Mesenteric fat pad (tissue), 1 donor: Measurements from ENCODE around the gene NCR1. TPM values are rescaled to one million over a fixed set of nuclear protein-coding genes. Genes with fewer than 3 reads are reported as not detected.
"Not testable (repeated sequence)": the region's sequence is repeated elsewhere in the genome, so short reads cannot be mapped to it uniquely, and the experiment has no call there.

Source experiments
- DNase-seq: peaks from one replicate; pipeline ENCODE4 v3.0.0-alpha.2; 2020; ENCODE audit warnings: low spot score
- total RNA-seq: library from RNA; stranded (reverse); fragmentation: NEBNext Ultra II Directional; extraction: Animal tissue kit (Norgen Biotek cat#: 25700); gene quantifications from one replicate; pipeline ENCODE4 v1.2.1, GENCODE V29; 2021
- donor health status: DM: yes; HTN: yes; CAD: no.

The NCR1 gene
- total RNA-seq, 1 donor from 2014 or later = 0.51 TPM

DNA sequence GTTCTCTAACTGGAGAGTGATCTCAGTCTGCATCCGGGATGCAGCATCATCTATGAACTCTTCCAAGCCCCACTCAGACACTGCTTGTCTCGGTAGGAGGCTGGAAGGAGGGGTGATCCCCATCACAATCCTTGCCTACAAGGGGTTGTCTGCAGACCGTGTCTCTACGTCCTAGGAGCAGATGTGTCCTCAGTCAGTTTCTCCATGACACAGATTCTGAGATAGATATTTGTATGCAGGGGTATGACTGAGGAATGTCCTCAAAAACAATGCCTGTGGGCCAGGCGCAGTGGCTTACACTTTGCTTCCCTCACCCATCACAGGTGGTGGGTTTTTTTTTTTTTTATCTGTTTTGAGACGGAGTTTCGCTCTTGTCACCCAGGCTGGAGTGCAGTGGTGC is 871 bp downstream of the NCR1 start:
- no peak for DNase-seq

DNA sequence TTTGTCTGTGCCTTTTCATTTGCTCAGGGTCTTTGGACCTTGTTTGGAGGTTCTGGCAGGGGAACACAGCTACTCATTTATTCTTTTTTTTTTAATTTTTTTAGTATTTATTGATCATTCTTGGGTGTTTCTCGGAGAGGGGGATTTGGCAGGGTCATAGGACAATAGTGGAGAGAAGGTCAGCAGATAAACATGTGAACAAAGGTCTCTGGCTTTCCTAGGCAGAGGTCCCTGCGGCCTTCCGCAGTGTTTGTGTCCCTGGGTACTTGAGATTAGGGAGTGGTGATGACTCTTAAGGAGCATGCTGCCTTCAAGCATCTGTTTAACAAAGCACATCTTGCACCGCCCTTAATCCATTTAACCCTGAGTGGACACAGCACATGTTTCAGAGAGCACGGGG is 2.0 kb downstream of the NCR1 start:
- DNase-seq = not testable (repeated sequence)

DNA sequence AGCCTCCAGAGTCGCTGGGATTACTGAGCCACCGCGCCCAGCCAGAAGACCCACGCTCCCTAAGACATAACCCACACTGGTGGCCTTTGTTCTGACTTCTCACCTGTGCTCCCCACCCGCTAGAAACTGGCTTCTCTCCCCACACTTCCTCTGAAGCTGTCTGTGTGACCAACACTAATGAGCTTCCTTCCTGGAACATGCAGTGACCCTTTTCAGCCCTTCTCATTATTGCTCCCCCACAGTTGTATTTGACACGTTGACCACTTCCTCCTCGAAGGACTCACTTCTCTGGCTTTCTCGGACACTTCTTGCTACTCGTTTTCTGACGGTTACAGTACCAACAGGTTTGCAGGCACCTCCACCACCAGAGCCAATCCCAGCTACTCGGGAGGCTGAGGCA is 10.9 kb downstream of the NCR1 start:
- no peak for DNase-seq

DNA sequence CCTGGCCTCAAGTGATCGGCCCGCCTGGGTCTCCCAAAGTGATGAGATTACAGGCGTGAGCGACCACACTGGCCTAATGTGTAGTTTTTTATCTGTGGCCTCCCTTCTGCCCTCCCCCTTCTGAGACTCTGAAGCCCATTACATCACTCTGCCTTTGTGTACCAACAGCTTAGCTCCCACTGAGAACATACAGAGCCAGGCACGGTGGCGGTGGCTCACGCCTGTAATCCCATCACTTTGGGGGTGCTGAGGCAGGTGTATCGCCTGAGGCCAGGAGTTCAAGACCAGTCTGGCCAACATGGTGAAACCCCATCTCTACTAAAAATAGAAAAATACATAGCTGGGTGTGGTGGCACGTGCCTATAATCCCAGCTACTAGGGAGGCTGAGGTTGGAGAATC is 12.6 kb downstream of the NCR1 start:
- no peak for DNase-seq

DNA sequence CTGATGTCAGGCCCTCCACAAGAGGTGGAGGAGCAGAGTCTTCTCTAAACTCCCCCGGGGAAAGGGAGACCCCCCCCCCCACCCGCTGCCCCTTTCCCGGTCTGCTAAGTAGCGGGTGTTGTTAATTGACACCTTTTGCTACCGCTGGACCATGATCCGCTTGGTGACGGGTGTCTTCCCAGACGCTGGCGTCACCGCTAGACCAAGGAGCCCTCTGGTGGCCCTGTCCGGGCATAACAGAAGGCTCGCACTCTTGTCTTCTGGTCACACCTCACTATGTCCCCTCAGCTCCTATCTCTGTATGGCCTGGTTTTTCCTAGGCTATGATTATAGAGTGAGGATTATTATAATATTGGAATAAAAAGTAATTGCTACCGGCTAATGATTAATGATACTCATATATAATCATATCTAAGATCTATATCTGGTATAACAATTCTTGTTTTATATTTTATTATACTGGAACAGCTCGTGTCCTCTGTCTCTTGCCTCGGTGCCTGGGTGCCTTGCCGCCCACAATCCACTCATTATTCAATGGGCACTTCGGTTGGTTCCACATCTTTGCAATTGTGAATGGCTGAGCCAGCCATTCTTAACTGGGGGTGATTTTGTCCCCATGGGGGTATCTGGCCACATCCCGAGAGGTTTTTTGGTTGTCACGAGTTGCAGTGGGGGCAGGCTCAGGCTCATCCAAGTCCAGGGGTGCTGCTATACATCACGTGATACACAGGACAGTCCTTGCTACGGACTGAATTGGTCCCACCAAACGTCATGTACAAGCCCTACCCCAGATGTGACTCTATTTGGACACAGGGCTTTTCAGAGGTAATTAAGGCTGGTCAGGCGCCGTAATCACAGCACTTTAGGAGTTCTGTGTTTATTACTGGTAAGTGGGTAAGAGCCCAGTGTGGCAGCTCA is 14.0 kb downstream of the NCR1 start:
- DNase-seq = not testable (repeated sequence)

DNA sequence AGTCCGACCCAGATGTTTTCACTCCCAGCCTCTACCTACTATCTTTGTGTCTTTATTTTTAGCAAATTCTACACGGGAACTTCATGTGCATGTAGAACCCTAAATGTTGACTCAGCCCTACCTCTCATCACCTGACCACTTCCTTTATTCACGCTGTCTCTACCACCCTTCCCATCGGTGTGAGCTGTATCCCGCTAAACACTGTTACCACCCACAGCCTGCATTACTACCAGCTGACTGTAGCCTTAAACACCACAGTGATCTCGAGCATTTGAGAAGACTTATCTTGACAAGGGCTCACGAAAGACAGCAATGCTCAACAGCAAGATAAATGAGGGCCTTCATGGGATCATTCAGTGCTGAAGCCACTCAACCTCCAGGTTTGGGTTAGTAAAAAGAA is 15.1 kb downstream of the NCR1 start:
- DNase-seq = no peak

DNA sequence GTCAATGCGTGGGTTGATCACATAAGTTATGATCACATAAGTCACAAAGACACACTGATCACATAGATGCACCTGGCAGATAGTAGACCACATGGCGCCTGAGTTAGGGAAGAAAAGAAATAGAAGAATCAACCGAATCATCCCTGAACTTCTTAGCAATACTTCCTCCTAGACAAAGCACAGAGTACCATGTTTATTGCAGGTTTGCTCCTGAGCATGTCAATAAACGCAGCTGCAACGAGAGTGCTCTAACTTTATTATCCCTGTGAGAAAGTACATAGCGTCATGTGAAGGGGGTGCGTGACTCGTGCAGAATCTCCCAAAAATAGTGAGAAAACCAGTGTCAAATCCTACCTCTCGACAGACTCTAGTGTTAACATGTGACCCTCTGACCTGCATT is 17.3 kb downstream of the NCR1 start:
- no peak for DNase-seq

DNA sequence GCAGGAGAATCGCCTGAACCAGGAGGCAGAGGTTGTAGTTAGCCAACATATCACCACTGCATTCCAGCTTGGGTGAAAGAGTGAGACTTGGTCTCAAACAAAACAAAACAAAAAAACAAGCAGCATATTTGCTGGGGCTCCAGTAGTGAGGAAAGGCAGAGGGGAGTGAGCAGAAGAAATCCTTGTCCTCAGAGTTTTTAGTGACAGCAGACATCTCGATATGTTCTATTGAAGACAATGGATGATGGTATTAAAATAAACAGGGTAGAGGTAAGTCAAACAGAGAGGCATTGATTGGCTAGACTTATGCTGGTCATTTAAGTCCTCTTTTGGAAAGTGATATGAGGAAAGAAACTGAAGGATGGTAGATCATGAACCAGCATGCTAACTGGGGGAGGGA is 22.4 kb downstream of the NCR1 start:
- DNase-seq = no peak

DNA sequence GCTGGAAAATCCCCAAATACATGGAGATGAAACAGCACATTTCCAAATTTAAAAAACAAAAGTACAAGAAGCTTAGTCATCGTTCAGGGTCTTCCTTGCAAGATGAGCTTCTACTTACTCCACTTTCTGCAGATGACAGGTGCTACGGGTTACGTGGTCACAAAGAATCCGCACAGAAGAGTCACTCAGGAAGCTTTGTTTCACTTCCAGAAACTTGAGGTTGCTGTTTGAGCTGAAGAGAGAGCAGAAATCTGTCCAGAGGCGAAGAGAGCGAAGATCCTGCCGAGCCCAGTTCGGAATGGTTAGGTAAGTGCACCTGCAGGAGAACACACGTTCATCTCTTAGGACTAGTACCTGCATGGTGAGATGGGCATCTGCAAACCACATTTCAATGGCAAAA is 32.0 kb downstream of the NCR1 start:
- no peak for DNase-seq

DNA sequence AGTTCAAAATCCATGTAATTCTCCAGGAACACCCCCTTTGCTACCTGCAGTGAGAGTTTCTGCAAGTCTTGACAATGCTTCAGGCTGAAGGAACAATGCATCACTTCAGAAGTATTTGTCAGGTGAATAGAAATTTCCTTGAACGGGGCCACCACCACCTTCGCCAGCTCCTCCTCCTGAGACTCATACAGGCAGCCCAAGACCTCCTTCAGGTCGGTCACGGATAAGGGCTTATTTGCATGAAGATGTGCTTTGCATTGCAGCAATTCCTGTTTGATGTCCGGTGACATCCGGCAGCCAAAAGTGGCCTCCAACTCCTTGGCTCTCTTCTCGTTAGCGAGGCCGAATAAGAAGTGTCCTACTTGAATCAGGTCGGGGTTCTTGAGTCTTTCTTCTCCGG is 33.0 kb downstream of the NCR1 start:
- no peak for DNase-seq

DNA sequence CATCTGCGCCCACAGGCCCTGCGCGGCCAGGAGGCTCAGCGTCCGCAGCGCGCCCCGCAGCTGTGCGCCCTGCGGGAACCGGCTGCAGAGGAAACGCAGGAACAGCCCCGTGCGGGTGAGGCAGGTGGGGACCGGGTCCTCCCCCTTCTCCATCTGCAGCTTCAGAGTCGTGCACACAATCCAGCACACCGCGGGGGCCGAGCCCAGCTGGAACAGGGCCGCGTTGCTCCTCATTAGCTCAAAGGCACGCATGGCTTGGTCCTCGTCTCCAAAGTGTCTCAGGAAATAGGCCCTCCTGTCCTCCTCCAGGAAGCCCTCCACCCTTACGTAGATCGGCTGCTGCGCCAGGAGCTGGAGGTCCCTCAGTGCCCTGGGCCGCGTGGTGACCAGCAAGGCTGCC is 33.6 kb downstream of the NCR1 start:
- DNase-seq = not testable (repeated sequence)

DNA sequence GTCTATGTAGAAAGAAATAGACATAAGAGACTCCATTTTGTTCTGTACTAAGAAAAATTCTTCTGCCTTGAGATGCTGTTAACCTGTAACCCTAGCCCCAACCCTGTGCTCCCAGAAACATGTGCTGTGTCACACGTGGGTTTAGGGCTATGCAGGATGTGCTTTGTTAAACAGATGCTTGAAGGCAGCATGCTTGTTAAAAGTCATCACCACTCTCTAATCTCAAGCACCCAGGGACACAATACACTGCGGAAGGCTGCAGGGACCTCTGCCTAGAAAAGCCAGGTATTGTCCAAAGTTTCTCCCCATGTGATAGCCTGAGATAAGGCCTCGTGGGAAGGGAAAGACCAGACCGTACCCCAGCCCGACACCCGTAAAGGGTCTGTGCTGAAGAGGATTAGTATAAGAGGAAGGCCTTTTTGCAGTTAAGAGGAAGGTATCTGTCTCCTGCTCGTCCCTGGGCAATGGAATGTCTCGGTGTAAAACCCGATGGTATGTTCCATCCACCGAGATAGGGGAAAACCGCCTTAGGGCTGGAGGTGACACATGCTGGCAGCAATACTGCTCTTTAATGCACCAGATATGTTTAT is 37.9 kb downstream of the NCR1 start:
- DNase-seq = not testable (repeated sequence)

DNA sequence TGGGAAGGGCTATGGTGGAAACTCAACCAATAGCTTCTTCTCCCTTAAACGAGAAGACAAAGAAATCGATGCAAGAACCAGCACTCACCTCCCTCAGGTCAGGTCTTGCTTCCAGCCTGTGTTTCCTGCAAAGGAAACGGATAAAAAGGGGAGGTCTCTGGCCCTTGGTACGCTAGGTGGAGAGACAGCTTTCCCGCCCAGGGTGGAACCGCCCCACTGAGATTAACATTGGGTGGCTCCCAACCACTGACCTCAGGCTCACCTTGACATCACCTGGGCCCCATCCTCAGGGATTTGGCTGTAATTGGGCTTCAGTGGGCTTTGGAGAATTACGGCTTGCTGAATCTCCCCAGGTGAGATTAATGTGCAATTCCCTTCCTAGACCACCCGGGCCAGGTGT is 41.4 kb downstream of the NCR1 start, which contains the start of gene NLRP7:
NLRP7 (minus strand) TSS at position 150 of the 400 bp plus-strand sequence.
- no peak for DNase-seq

DNA sequence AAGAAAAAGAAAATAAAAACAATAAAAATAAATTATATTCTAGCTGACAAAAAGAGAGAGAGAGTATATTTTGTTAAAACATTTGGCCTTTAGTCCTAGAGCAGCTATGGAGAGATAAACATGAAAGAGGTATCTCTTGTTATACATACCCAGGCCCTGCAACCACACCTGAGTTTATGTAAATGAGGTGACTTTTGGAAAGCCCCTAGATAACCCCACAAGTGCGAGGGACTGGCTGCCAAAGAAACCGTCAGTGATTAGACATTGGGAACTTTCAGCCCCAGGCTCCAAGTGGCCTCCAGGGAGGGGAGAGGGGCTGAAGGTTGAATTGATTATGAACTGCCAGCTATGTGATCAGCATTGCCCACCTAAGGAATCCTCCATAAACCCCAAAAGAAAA is 43.5 kb downstream of the NCR1 start:
- no peak for DNase-seq

DNA sequence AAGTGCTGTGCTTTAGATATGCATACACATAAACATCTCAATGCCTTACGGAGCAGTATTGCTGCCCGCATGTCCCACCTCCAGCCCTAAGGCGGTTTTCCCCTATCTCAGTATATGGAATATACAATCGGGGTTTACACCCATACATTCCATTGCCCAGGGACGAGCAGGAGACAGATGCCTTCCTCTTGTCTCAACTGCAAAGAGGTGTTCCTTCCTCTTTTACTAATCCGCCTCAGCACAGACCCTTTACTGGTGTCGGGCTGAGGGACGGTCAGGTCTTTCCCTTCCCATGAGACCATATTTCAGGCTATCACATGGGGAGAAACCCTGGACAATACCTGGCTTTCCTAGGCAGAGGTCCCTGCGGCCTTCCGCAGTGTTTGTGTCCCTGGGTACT is 44.6 kb downstream of the NCR1 start:
- not testable (repeated sequence) for DNase-seq

DNA sequence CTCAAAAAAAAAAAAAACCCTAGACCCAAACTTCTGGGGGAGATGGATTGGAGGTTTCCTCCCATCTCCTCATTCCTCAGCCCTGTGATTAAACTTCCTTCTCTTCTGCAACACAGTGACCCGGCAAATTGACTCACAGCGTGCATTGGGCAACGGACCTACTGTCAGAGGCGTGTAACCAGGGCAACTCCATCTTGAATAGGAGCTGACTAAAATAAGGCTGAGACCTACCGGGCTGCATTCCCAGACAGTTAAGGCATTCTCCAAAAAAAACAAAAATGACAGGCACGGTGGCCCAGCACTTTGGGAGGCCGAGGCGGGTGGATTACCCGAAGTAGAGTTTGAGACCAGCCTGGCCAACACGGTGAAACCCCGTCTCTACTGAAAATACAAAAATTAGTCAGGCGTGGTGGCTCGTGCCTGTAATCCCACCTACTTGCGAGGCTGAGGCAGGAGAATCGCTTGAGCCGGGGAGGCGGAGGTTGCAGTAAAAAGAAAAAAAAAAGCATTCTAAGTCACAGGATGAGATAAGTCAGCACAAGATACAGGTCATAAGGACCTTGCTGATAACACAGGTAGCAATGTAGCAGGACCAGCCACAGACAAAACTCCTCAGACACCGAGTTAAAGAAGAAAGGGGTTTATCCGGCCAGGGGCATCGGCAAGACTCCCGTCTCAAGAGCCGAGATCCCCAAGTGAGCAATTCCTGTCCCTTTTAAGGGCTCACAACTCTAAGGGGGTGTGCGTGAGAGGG is 46.8 kb downstream of the NCR1 start:
- DNase-seq = no peak

DNA sequence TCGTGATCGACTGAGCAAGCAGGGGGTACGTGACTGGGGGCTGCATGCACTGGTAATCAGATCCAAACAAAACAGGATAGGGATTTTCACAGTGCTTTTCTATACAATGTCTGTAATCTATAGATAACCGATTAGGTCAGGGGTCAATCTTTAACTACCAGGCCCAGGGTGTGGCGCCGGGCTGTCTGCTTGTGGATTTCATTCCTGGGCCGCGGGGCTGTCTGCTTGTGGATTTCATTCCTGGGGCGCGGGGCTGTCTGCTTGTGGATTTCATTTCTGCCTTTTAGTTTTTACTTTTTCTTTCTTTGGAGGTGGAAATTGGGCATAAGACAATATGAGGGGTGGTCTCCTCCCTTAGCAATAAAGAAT is 47.4 kb downstream of the NCR1 start:
- DNase-seq = not testable (repeated sequence)

DNA sequence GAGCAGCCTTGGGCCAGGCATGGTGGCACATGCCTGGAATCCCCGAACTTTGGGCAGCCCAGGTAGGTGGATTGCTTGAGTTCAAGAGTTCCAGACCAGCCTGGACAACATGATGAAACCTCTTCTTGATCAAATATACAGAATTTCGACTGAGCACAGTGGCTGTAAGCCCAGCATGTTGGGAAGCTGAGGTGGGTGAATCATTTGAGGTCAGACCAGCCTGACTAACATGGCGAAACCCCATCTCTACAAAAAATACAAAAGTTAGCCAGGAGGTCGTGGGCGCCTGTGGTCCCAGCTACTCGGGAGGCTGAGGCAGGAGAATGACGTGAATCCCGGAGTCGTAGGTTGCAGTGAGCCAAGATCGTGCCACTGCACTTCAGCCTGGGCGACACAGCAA is 49.4 kb downstream of the NCR1 start:
- no peak for DNase-seq

DNA sequence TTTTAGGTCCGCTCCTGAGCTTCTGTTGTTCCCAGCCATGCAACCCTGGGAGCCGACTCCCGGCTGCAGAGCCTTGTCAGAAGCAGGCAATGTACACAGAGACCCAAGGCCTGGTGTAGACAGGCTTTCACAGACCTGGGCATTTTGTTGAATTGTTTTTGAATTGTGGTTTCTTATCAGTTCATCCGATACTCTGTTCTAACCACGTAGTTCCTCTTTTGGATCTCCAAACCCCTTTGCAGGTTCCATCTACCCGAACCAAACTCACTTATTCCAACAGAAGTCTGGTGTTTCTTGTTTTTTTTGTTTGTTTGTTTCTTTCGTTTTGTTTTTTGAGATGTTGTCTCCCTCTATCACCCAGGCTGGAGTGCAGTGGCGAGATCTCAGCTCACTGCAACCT is 53.9 kb downstream of the NCR1 start:
- DNase-seq = no peak
